AG04450 (cell line): ENCODE measurements around the gene OSBPL10. TPM values are rescaled to one million over a fixed set of nuclear protein-coding genes. Genes with fewer than 3 reads are reported as not detected.
"Not testable (repeated sequence)": the region's sequence is repeated elsewhere in the genome, so short reads cannot be mapped to it uniquely, and the experiment has no call there.

ENCODE experiments used
- CTCF ChIA-PET: fragments of 300-600, 350-600 bp; formaldehyde crosslinking; extraction: SDS; loops from one replicate; lab custom pipeline; 2022; ENCODE audit warnings: antibody characterized with exemption, inconsistent platforms; lab: Charles Lee
- POLR2A ChIA-PET: fragments of 350-600 bp; formaldehyde crosslinking; extraction: SDS; loops from one replicate; lab custom pipeline; 2021; ENCODE audit warnings: antibody characterized with exemption, inconsistent platforms; lab: Yijun Ruan, JAX
- DNase-seq: peaks from one replicate; pipeline ENCODE4 v3.0.0-alpha.2; 2011; ENCODE audit warnings: low read depth, low spot score
- H3K27ac ChIP-seq: one replicate; pipeline ENCODE4 v1.5.1; 2012; ENCODE audit warnings: low read depth, low read length, control low read depth
- H3K27me3 ChIP-seq: one replicate; pipeline ENCODE4 v1.6.0; 2012; ENCODE audit warnings: low read length; ENCODE audit not compliant: control insufficient read depth, insufficient read depth
- H3K4me3 ChIP-seq: 2 replicates; pipeline ENCODE4 v1.5.1; 2011; ENCODE audit warnings: mild to moderate bottlenecking, low read depth, low read length, control low read depth
- H3K9me3 ChIP-seq: 2 replicates; pipeline ENCODE4 v1.5.1; 2012; ENCODE audit warnings: low read length; ENCODE audit not compliant: control insufficient read depth, insufficient read depth
- polyA plus RNA-seq: library from polyadenylated mRNA; depleted of rRNA; stranded (reverse); fragments of >200 nt; gene quantifications from 2 replicates; pipeline ENCODE4 v1.2.3, GENCODE V29; 2011
- TF ChIP-seq, protein P1 (sequence below): IDR thresholded peaks from 2 replicates; pipeline ENCODE4 v1.5.1; 2011; ENCODE audit warnings: low read depth, low read length, control low read depth, inconsistent platforms

Gene OSBPL10
- polyA plus RNA-seq, 1 experiment, result 13.2 TPM

DNA sequence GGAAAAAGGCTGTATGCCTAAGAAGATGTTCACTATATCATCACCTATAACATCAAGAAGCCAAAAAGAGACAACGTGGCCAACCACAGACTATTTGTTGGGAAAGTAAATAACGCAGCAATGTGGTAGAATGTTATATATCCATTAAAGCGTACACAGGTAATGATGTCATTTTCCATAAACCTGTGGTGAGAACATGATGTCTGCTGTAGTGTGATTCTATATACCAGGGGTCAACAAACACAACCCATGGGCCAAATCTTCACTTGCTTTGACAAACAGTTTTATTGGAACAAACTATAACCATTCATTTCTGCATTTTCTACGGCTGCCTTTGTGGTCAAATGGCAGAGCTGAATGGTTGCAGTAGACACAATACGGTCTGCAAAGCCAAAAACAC, 287.7 kb downstream of the OSBPL10 start:
- no peaks in the 10 kb centered on the region for H3K27me3 ChIP-seq
- H3K4me3 ChIP-seq, result no peak overlapping the region
- H3K9me3 ChIP-seq, result no peaks in the 10 kb centered on the region
- ChIA-PET CTCF (no interaction called here), POLR2A (no interaction called here)
- TF ChIP-seq, protein P1, sequence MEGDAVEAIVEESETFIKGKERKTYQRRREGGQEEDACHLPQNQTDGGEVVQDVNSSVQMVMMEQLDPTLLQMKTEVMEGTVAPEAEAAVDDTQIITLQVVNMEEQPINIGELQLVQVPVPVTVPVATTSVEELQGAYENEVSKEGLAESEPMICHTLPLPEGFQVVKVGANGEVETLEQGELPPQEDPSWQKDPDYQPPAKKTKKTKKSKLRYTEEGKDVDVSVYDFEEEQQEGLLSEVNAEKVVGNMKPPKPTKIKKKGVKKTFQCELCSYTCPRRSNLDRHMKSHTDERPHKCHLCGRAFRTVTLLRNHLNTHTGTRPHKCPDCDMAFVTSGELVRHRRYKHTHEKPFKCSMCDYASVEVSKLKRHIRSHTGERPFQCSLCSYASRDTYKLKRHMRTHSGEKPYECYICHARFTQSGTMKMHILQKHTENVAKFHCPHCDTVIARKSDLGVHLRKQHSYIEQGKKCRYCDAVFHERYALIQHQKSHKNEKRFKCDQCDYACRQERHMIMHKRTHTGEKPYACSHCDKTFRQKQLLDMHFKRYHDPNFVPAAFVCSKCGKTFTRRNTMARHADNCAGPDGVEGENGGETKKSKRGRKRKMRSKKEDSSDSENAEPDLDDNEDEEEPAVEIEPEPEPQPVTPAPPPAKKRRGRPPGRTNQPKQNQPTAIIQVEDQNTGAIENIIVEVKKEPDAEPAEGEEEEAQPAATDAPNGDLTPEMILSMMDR, result no peak
- DNase-seq, result no peak
- H3K27ac ChIP-seq, result no peak overlapping the region

GRCh38 chr3:31692751-31693150, 288.3 kb downstream of the OSBPL10 start:
- Histone ChIP-seq H3K4me3 (no peak overlapping the region), H3K27me3 (no peaks in the 10 kb centered on the region), H3K27ac (no peak overlapping the region), H3K9me3 (no peaks in the 10 kb centered on the region)
- DNase-seq, result no peak
- TF ChIP-seq, protein P1, result no peak
- CTCF ChIA-PET, result no interaction called here
- POLR2A ChIA-PET, result no interaction called here

- POLR2A ChIA-PET, result no interaction called here
- no peak overlapping the region for H3K4me3 ChIP-seq
- H3K9me3 ChIP-seq, result no peaks in the 10 kb centered on the region
- H3K27ac ChIP-seq, result no peak overlapping the region
- DNase-seq, result no peak
- no peaks in the 10 kb centered on the region for H3K27me3 ChIP-seq
- CTCF ChIA-PET, result no interaction called here
- TF ChIP-seq, protein P1, result no peak
Observed at GRCh38 chr3:31690771-31691170, 290.3 kb downstream of the OSBPL10 start.

DNA sequence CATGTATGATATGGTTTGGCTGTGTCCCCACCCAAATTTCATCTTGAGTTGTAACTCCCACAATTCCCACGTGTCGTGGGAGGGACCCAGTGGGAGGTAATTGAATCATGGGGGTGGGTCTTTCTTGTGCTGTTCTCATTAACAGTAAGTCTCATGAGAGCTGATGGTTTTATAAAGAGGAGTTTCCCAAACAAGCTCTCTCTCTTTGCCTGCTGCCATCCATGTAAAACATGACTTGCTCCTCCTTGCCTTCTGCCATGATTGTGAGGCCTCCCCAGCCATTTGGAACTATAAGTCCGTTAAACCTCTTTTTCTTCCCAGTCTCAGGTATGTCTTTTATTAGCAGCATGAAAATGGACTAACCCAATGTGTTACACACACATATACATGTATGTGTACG, 291.5 kb downstream of the OSBPL10 start:
- CTCF ChIA-PET, H3K9me3 ChIP-seq, H3K27ac ChIP-seq, DNase-seq, POLR2A ChIA-PET, H3K4me3 ChIP-seq, H3K27me3 ChIP-seq: not testable (repeated sequence)

GRCh38 chr3:31688984-31689383, 292.1 kb downstream of the OSBPL10 start:
- no peaks in the 10 kb centered on the region for H3K9me3 ChIP-seq

More at GRCh38 chr3:31688984-31689383, 292.1 kb downstream of the OSBPL10 start:
- TF ChIP-seq, protein P1, result no peak
- H3K4me3 ChIP-seq, result no peak overlapping the region
- ChIA-PET CTCF (interaction anchor here (1.0 kb wide), 1 partner anchor 80 kb away, joined by 3 read pairs; no protein-coding TSS in a partner anchor), POLR2A (no interaction called here)
- H3K27me3 ChIP-seq, result no peaks in the 10 kb centered on the region
- H3K27ac ChIP-seq, result no peak overlapping the region
- DNase-seq, result no peak
